Loucy (cell line): ENCODE measurements around the gene WDR83.

Source experiments
- H2AFZ ChIP-seq: fragments of 200-600 bp; sonication (generic); 2 replicates; pipeline ENCODE4 v1.6.0; 2016; ENCODE audit warnings: antibody characterized with exemption, mild to moderate bottlenecking, low read length, moderate library complexity
- H3F3A ChIP-seq: fragments of 200-600 bp; 2 replicates; pipeline ENCODE4 v1.6.0; 2016; ENCODE audit warnings: antibody characterized with exemption, low read depth, mild to moderate bottlenecking
- H3K27me3 ChIP-seq: fragments of 200-600 bp; sonication (generic); 2 replicates; pipeline ENCODE4 v1.6.1; 2014; ENCODE audit warnings: low read length, mild to moderate bottlenecking; ENCODE audit not compliant: insufficient read depth, poor library complexity, severe bottlenecking
- H3K36me3 ChIP-seq: fragments of 200-600 bp; sonication (generic); 2 replicates; pipeline ENCODE4 v1.6.1; 2016; ENCODE audit warnings: low read length; ENCODE audit not compliant: insufficient read depth
- H3K4me1 ChIP-seq: fragments of 200-600 bp; sonication (generic); 2 replicates; pipeline ENCODE4 v1.5.1; 2014; ENCODE audit warnings: low read length, mild to moderate bottlenecking; ENCODE audit not compliant: insufficient read depth, poor library complexity, severe bottlenecking
- H3K4me2 ChIP-seq: fragments of 200-600 bp; sonication (generic); 2 replicates; pipeline ENCODE4 v1.6.0; 2014; ENCODE audit warnings: antibody characterized with exemption, low read length, low read depth, mild to moderate bottlenecking; ENCODE audit not compliant: poor library complexity, severe bottlenecking
- H3K4me3 ChIP-seq: fragments of 200-600 bp; sonication (generic); 2 replicates; pipeline ENCODE4 v1.5.1; 2014; ENCODE audit warnings: low read length, mild to moderate bottlenecking, mixed read lengths; ENCODE audit not compliant: poor library complexity, severe bottlenecking
- H3K79me2 ChIP-seq: fragments of 200-600 bp; sonication (generic); 2 replicates; pipeline ENCODE4 v1.6.1; 2014; ENCODE audit warnings: low read length; ENCODE audit not compliant: insufficient read depth
- H3K9ac ChIP-seq: fragments of 200-600 bp; sonication (generic); 2 replicates; pipeline ENCODE4 v1.6.0; 2014; ENCODE audit warnings: mild to moderate bottlenecking, low read depth, low read length, moderate library complexity; ENCODE audit not compliant: poor library complexity, severe bottlenecking
- H3K9me2 ChIP-seq: fragments of 200-600 bp; sonication (generic); replicated peaks from 2 replicates; pipeline ENCODE4 v1.6.1; 2016; ENCODE audit warnings: low read depth, low read length, mixed read lengths
- H3K9me3 ChIP-seq: fragments of 200-600 bp; sonication (generic); 2 replicates; pipeline ENCODE4 v1.6.1; 2014; ENCODE audit warnings: mild to moderate bottlenecking, antibody characterized with exemption, low read length, low read depth; ENCODE audit not compliant: insufficient read depth
- H4K20me1 ChIP-seq: fragments of 200-600 bp; sonication (generic); 2 replicates; pipeline ENCODE4 v1.6.0; 2014; ENCODE audit warnings: antibody characterized with exemption, low read length, mild to moderate bottlenecking; ENCODE audit not compliant: insufficient read depth, poor library complexity, severe bottlenecking
- CTCF ChIP-seq: fragments of 200-600 bp; sonication (generic); conservative IDR thresholded peaks from 2 replicates; pipeline ENCODE4 v1.5.1; 2014; ENCODE audit warnings: mild to moderate bottlenecking, antibody characterized with exemption, low read length
- EZH2phosphoT487 ChIP-seq: fragments of 200-600 bp; IDR thresholded peaks from 2 replicates; pipeline ENCODE4 v1.6.1; 2018; ENCODE audit warnings: antibody characterized with exemption, mild to moderate bottlenecking, moderate library complexity, borderline replicate concordance

WDR83 gene

DNA sequence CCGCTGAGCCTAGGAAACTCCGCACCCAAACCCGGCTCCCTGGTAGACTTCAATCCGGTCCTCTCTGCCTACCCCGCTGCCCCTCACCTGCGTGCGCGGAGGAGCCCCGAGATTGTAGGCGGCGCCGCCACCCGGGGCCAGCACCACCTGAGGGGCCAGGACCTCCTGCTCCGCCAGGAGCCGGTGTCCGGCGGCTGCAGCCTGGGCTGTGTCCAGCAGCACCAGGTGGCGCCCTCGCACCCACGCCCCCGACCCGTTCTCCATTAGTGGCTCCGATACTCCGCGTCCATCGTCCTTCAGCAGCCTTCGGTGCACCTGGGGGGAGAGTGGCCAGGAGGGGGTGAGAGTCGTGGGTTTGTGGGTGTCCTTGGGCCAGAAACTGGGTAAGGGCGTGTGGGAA lies 18.5 kb upstream of the WDR83 start:
- H3K9me3 ChIP-seq, result no peaks in the 10 kb centered on the region
- TF ChIP-seq EZH2phosphoT487, result no peak
- TF ChIP-seq CTCF, result no peak
- H3F3A ChIP-seq, result no peaks in the 10 kb centered on the region
- H3K4me3 ChIP-seq, result no peak overlapping the region
- H3K79me2 ChIP-seq, result no peaks in the 10 kb centered on the region
- no peaks in the 10 kb centered on the region for H3K9me2 ChIP-seq
- H3K9ac ChIP-seq, result no peak overlapping the region
- no peaks in the 10 kb centered on the region for H3K27me3 ChIP-seq
- H3K4me2 ChIP-seq, result no peak overlapping the region
- H3K36me3 ChIP-seq, result no peaks in the 10 kb centered on the region
- H3K4me1 ChIP-seq, result no peaks in the 10 kb centered on the region
- no peak overlapping the region for H2AFZ ChIP-seq
- no peaks in the 10 kb centered on the region for H4K20me1 ChIP-seq

DNA sequence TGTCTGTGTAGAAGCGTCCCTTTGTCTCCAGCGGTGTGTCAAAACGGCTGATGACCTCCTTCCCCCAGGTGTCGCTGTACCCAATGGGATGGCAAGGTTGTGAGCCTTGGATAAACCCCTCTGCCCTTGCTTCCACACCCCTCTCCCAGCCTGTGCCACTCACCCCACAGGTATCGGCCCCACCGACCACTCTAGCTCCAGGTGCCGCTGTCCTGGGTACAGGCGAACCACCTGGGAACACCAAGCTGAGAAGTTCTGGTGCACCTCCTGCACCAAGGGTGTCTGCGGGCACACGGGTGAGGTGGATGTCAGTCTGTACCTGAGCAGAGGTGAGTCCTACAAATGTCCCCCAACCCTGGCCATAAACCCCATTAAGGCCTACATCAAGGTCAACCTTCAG lies 16.7 kb upstream of the WDR83 start:
- Histone ChIP-seq H3K9me2 (no peaks in the 10 kb centered on the region), H3K9me3 (no peaks in the 10 kb centered on the region), H3K9ac (no peak overlapping the region), H3K27me3 (no peaks in the 10 kb centered on the region), H4K20me1 (no peaks in the 10 kb centered on the region), H3K4me2 (no peak overlapping the region), H3K36me3 (no peaks in the 10 kb centered on the region), H2AFZ (no peak overlapping the region), H3F3A (no peaks in the 10 kb centered on the region), H3K4me3 (no peak overlapping the region), H3K79me2 (no peaks in the 10 kb centered on the region), H3K4me1 (no peaks in the 10 kb centered on the region)
- TF ChIP-seq CTCF, result no peak
- TF ChIP-seq EZH2phosphoT487, result no peak

DNA sequence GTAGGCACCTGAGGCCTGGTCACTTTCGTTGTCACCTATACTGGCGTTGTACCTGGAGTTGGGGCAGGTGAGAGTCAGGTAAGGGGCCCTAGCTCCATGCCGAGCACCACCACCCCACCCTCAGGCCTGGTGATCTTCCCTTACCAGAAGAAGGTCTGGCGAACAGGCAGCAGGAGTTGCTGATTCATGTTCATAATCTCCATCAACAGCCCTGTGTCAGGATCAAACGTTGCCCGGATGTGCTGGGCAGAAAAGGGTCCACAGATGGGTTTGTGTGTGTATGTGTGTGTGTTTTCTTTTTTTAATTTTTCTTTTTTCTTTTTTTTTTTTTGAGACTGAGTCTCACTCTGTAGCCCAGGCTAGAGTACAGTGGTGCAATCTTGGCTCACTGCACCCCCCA lies 14.4 kb upstream of the WDR83 start:
- H3K79me2 ChIP-seq, result no peaks in the 10 kb centered on the region
- no peaks in the 10 kb centered on the region for H4K20me1 ChIP-seq
- H3F3A ChIP-seq, result no peaks in the 10 kb centered on the region
- no peak overlapping the region for H3K4me2 ChIP-seq
- no peaks in the 10 kb centered on the region for H3K9me3 ChIP-seq
- TF ChIP-seq EZH2phosphoT487, result no peak
- no peak for TF ChIP-seq CTCF
- no peaks in the 10 kb centered on the region; the same call in 1 of the 2 replicates for H3K36me3 ChIP-seq
- no peaks in the 10 kb centered on the region for H3K9me2 ChIP-seq
- H3K27me3 ChIP-seq, result no peaks in the 10 kb centered on the region
- no peak overlapping the region for H3K9ac ChIP-seq
- no peaks in the 10 kb centered on the region for H3K4me1 ChIP-seq
- H3K4me3 ChIP-seq, result no peak overlapping the region
- H2AFZ ChIP-seq, result no peak overlapping the region
